Esophagus muscularis mucosa (tissue), 3 donors: Measurements from ENCODE around the gene GRHL3.

ENCODE experiments used
- CTCF ChIP-seq, 3 experiments: fragments of 200-600 bp in 2 of 3; fragments of 450-650 bp in 1 of 3; sonication (generic) in 2 of 3; IDR thresholded peaks; one replicate each; pipeline ENCODE4 v1.5.1; 2017 to 2019; ENCODE audit warnings: antibody characterized with exemption in 3 of 3, mild to moderate bottlenecking in 2 of 3, moderate library complexity in 1 of 3
- POLR2A ChIP-seq: fragments of 450-650 bp; IDR thresholded peaks from one replicate; pipeline ENCODE4 v1.6.1; 2017; ENCODE audit warnings: antibody characterized with exemption, moderate library complexity, mild to moderate bottlenecking, low read depth
- POLR2AphosphoS5 ChIP-seq, 2 donors: sonication (generic); formaldehyde crosslinking; IDR thresholded peaks; one replicate each; pipeline ENCODE4 v1.6.1; 2017; ENCODE audit warnings: antibody characterized with exemption in 2 of 2

GRCh38 chr1:24308365-24309015 lies 10.7 kb upstream of the GRHL3 start:
- TF ChIP-seq CTCF (IDR thresholded peaks at IDR 0.05): no peak
- TF ChIP-seq POLR2A: no peak
- no peak for TF ChIP-seq POLR2AphosphoS5 (IDR thresholded peaks at IDR 0.05)
